Endodermal cell (in vitro differentiated cells): Measurements from ENCODE around the gene FBXL3. TPM values are rescaled to one million over a fixed set of nuclear protein-coding genes. Genes with fewer than 3 reads are reported as not detected.
"Not testable (repeated sequence)": the region's sequence is repeated elsewhere in the genome, so short reads cannot be mapped to it uniquely, and the experiment has no call there.

Source experiments
- DNase-seq: peaks from one replicate; pipeline ENCODE4 v3.0.0-alpha.2; 2017
- H3K27ac ChIP-seq: 2 replicates; pipeline ENCODE4 v1.5.1; 2013; ENCODE audit warnings: mild to moderate bottlenecking, low read depth, low read length, moderate library complexity
- H3K27me3 ChIP-seq: 2 replicates; pipeline ENCODE4 v1.6.1; 2013; ENCODE audit warnings: mild to moderate bottlenecking, low read length, moderate library complexity; ENCODE audit not compliant: insufficient read depth, control insufficient read depth, poor library complexity, severe bottlenecking
- H3K36me3 ChIP-seq: 2 replicates; pipeline ENCODE4 v1.7.0; 2013; ENCODE audit warnings: mild to moderate bottlenecking, low read length, moderate library complexity; ENCODE audit not compliant: control insufficient read depth, insufficient read depth
- H3K4me1 ChIP-seq: one replicate; pipeline ENCODE4 v1.7.0; 2013; ENCODE audit warnings: low read length; ENCODE audit not compliant: control insufficient read depth, insufficient read depth
- H3K4me3 ChIP-seq: 2 replicates; pipeline ENCODE4 v1.5.1; 2013; ENCODE audit warnings: mild to moderate bottlenecking, low read length, moderate library complexity
- H3K9ac ChIP-seq: 2 replicates; pipeline ENCODE4 v1.6.1; 2013; ENCODE audit warnings: mild to moderate bottlenecking, low read length, moderate library complexity; ENCODE audit not compliant: poor library complexity, severe bottlenecking; ENCODE audit errors: extremely low read depth
- H3K9me3 ChIP-seq: 2 replicates; pipeline ENCODE4 v1.6.1; 2013; ENCODE audit warnings: mild to moderate bottlenecking, low read length, moderate library complexity; ENCODE audit not compliant: control insufficient read depth
- H3K27ac Mint-ChIP-seq: 2 replicates; pipeline ENCODE4 v1.8.0; 2020; ENCODE audit warnings: mixed read lengths
- H3K27me3 Mint-ChIP-seq: 2 replicates; pipeline ENCODE4 v1.8.0; 2021; ENCODE audit warnings: mild to moderate bottlenecking, mixed read lengths; ENCODE audit not compliant: insufficient read depth
- H3K36me3 Mint-ChIP-seq: 2 replicates; pipeline ENCODE4 v1.8.0; 2020; ENCODE audit warnings: low read depth, mixed read lengths
- H3K4me1 Mint-ChIP-seq: 2 replicates; pipeline ENCODE4 v1.8.0; 2020; ENCODE audit warnings: mixed read lengths
- H3K4me3 Mint-ChIP-seq: 2 replicates; pipeline ENCODE4 v1.8.0; 2020; ENCODE audit warnings: mild to moderate bottlenecking, moderate library complexity, mixed read lengths
- H3K9me3 Mint-ChIP-seq: 2 replicates; pipeline ENCODE4 v1.8.0; 2020; ENCODE audit warnings: mild to moderate bottlenecking, mixed read lengths
- CTCF ChIP-seq: fragments of 200-600 bp; sonication (generic); conservative IDR thresholded peaks from 2 replicates; pipeline ENCODE4 v1.5.0; 2021; ENCODE audit warnings: antibody characterized with exemption, mild to moderate bottlenecking
- WGBS, 2 experiments: methylation state at CpG; one replicate each; pipeline versions ENCODE4 v1.1.5 to v1.1.7; 2013; ENCODE audit warnings: missing lambda C conversion rate in 2 of 2, mixed read lengths in 1 of 2; ENCODE audit not compliant: insufficient coverage in 1 of 2, insufficient read length in 1 of 2; 5-methylcytosine and 5-hydroxymethylcytosine counted together
- total RNA-seq, 2 donors: library from RNA; stranded (reverse); fragmentation: NEBNext Ultra II Directional in 1 of 2; extraction: Animal tissue kit (Norgen Biotek cat#: 25700) in 1 of 2; gene quantifications; 2 replicates in 1 of 2; 3 replicates in 1 of 2; pipeline ENCODE4 v1.2.1, GENCODE V29; 2021

The FBXL3 gene
- total RNA-seq, 2 donors from 2014 or later: 12.7 to 14.3 TPM

- no peak for TF ChIP-seq CTCF
- H3K27me3 Mint-ChIP-seq: no peaks in the 10 kb centered on the region
- Histone ChIP-seq H3K4me1 (no peaks in the 10 kb centered on the region), H3K9me3 (no peaks in the 10 kb centered on the region), H3K9ac (no peak overlapping the region), H3K4me3 (no peak overlapping the region), H3K36me3 (peaks cover 73% of the 10 kb centered on the region), H3K27ac (no peak overlapping the region), H3K27me3 (no peaks in the 10 kb centered on the region)
- no peak overlapping the region for H3K27ac Mint-ChIP-seq
- H3K9me3 Mint-ChIP-seq: no peaks in the 10 kb centered on the region
- no peaks in the 10 kb centered on the region for H3K4me1 Mint-ChIP-seq
- H3K36me3 Mint-ChIP-seq: peaks cover 55% of the 10 kb centered on the region
- no peak for DNase-seq
- WGBS, 2 experiments: 78 to 100% methylated on average over 1 to 2 of the region's 2 CpGs
- H3K4me3 Mint-ChIP-seq: no peak overlapping the region
Observed at GRCh38 chr13:77009011-77009410, 17.9 kb downstream of the FBXL3 start.

- H3K4me1 Mint-ChIP-seq, H3K27me3 Mint-ChIP-seq: not testable (repeated sequence)
Observed at GRCh38 chr13:77008337-77008736, 18.6 kb downstream of the FBXL3 start.

GRCh38 chr13:77002590-77003190 lies 24.3 kb downstream of the FBXL3 start:
- DNase-seq: no peak
- TF ChIP-seq CTCF: peak; percentile 79
- Histone ChIP-seq H3K27me3 (no peaks in the 10 kb centered on the region), H3K4me3 (no peak overlapping the region), H3K27ac (no peak overlapping the region), H3K4me1 (no peaks in the 10 kb centered on the region), H3K9ac (no peak overlapping the region), H3K9me3 (no peaks in the 10 kb centered on the region), H3K36me3 (peaks cover 65% of the 10 kb centered on the region)
- Mint-ChIP-seq H3K4me1 (no peaks in the 10 kb centered on the region), H3K27ac (no peak overlapping the region), H3K36me3 (peaks cover 30% of the 10 kb centered on the region), H3K27me3 (no peaks in the 10 kb centered on the region), H3K9me3 (no peaks in the 10 kb centered on the region), H3K4me3 (no peak overlapping the region)
- 76 to 77% methylated on average over 6 to 7 of the region's 7 CpGs for WGBS, 2 experiments

More at GRCh38 chr13:77008337-77008736, 18.6 kb downstream of the FBXL3 start:
- not testable (repeated sequence) for H3K4me1 ChIP-seq, H3K9ac ChIP-seq, DNase-seq, H3K4me3 Mint-ChIP-seq, H3K9me3 ChIP-seq, H3K27ac Mint-ChIP-seq, H3K27me3 ChIP-seq, H3K4me3 ChIP-seq, H3K9me3 Mint-ChIP-seq, H3K27ac ChIP-seq
- WGBS, 2 experiments: 85 to 93% methylated on average over 4 of the region's 4 CpGs
- peaks cover 50% of the 10 kb centered on the region for H3K36me3 Mint-ChIP-seq
- H3K36me3 ChIP-seq: peaks cover 68% of the 10 kb centered on the region
